Tibial nerve (tissue), 4 donors: Measurements from ENCODE around the gene ELOF1. TPM values are rescaled to one million over a fixed set of nuclear protein-coding genes. Genes with fewer than 3 reads are reported as not detected.
A peak's percentile ranks its signal among the peaks of the same experiment; 100 is the strongest.

ENCODE experiments used
- DNase-seq, 2 donors: peaks; one replicate each; pipeline ENCODE4 v3.0.0-alpha.2; 2019; ENCODE audit warnings: low spot score in 2 of 2
- H3K27ac ChIP-seq, 4 donors: fragments of 200-600 bp; sonication (generic) in 3 of 4; one replicate each; pipeline ENCODE4 v1.5.1; 2017 to 2019; ENCODE audit warnings: mild to moderate bottlenecking in 1 of 4
- H3K27me3 ChIP-seq, 2 donors: fragments of 200-600 bp; sonication (generic) in 1 of 2; one replicate each; pipeline versions ENCODE4 v1.5.1 to v1.6.0; 2017 to 2019
- H3K36me3 ChIP-seq, 3 donors: fragments of 200-600 bp; sonication (generic); one replicate each; pipeline ENCODE4 v1.5.1; 2018 to 2019
- H3K4me1 ChIP-seq, 4 donors: fragments of 200-600 bp; sonication (generic) in 3 of 4; one replicate each; pipeline ENCODE4 v1.5.1; 2017 to 2019
- H3K4me3 ChIP-seq, 4 donors: fragments of 200-600 bp; sonication (generic) in 3 of 4; one replicate each; pipeline ENCODE4 v1.5.1; 2017 to 2019; ENCODE audit warnings: mild to moderate bottlenecking in 1 of 4, moderate library complexity in 1 of 4
- H3K9me3 ChIP-seq, 4 donors: fragments of 200-600 bp; sonication (generic) in 3 of 4; one replicate each; pipeline ENCODE4 v1.5.1; 2017 to 2019
- EP300 ChIP-seq, 2 donors: sonication (generic); formaldehyde crosslinking; IDR thresholded peaks; one replicate each; pipeline ENCODE4 v1.6.1; 2017; ENCODE audit warnings: antibody characterized with exemption in 2 of 2, mild to moderate bottlenecking in 1 of 2
- POLR2A ChIP-seq, 2 donors: fragments of 450-650 bp; IDR thresholded peaks; one replicate each; pipeline ENCODE4 v1.6.1; 2017; ENCODE audit warnings: antibody characterized with exemption in 2 of 2, mild to moderate bottlenecking in 2 of 2, moderate library complexity in 2 of 2
- WGBS, 2 donors: methylation state at CpG; one replicate each; pipeline ENCODE4 v1.1.5; 2018; 5-methylcytosine and 5-hydroxymethylcytosine counted together
- small RNA-seq: library from RNA; depleted of rRNA; stranded (forward); fragments of <200 nt; gene quantifications from one replicate; pipeline ENCODE3, GENCODE V24; 2016
- total RNA-seq, 4 donors: library from RNA; depleted of rRNA; stranded (reverse); fragments of >200 nt; gene quantifications; one replicate each; pipeline ENCODE4 v1.1.0, GENCODE V29; 2016
- TF ChIP-seq, protein P1 (sequence below), 5 experiments: fragments of 200-600 bp in 3 of 5; fragments of 450-650 bp in 2 of 5; sonication (generic) in 3 of 5; IDR thresholded peaks; one replicate each; pipeline ENCODE4 v1.5.1; 2016 to 2019; ENCODE audit warnings: antibody characterized with exemption in 5 of 5, mild to moderate bottlenecking in 3 of 5, moderate library complexity in 2 of 5

Gene ELOF1
- total RNA-seq, 4 donors from 2014 or later: 26.8 to 34.1 (median 28.9) TPM

DNA sequence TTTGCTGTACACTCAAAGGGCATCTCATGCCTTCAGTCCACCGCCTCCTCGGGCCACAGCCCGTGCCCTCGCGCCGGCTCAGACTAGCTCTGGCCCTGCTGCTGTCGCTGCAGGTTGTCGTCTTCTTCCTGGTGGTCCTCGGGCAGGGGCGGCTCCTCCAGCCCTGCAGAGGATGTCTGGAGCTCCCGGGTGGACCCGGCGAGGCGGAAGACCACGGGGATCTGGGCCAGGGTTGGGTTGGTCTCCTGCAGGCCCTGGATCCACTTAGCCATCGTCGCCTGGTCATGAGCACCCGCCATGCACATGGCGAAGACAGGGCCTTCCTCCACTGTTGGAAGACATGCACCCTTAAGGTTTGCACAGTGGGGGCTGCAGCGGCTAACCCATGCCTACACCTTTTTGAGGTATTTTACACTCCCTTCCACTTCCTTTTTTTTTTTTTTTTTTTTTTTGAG is 52.9 kb downstream of the ELOF1 start:
- no peaks in the 10 kb centered on the region for H3K9me3 ChIP-seq
- peaks cover 0 to 34% (median 0%) of the 10 kb centered on the region in 3 donors for H3K36me3 ChIP-seq
- peak overlapping the region; percentile 80 to 97 (median 94) for H3K4me3 ChIP-seq
- H3K4me1 ChIP-seq: peaks cover 0 to 15% (median 7%) of the 10 kb centered on the region in 4 donors
- TF ChIP-seq POLR2A (IDR thresholded peaks at IDR 0.05) (no peak), EP300 (IDR thresholded peaks at IDR 0.05) (peak in 1 of 2 donors; percentile 24)
- 36 to 42% methylated on average over 11 to 16 of the region's 20 CpGs for WGBS, 2 donors
- H3K27me3 ChIP-seq: no peaks in the 10 kb centered on the region
- no peak for DNase-seq
- peak overlapping the region; percentile 94 to 97 (median 96) for H3K27ac ChIP-seq

DNA sequence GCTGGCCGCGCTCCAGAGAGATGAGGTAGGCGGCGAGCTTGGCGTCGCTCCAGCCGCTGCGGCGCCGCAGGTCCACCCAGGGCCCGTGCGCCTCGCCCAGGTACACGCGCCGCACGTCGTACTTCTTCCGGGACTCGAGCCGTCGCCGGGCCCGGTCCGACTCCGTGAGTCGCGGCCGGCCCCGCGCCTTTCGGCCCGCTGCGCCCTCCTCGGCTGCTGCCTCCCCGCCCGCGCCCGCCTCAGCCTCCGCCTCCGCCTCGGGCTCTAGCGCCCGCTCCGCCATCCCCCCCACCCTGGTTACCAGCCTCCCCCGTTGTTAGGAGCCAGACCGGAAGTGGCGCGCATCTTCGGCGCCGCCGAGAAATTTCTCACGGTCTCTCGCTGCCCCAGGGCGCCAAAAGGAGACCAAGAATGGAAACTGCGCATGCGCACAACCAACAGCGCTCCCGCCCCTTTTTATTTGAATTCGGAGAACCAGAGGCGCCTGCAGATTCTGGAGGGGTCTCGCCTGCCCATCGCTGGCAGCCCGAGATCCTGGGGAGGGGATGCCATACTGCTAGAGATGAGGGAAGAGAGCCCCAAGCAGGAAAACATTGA is 53.4 kb downstream of the ELOF1 start, which contains the start of gene ZNF653:
Gene ZNF653 (minus strand): TSS at position 336 of the 597 bp plus-strand sequence. CDS start 53 bp downstream, at position 283.
- Histone ChIP-seq H3K4me1 (peaks cover 0 to 15% (median 7%) of the 10 kb centered on the region in 4 donors), H3K4me3 (peak within 1 kb of the TSS; percentile 80 to 97 (median 94)), H3K36me3 (peaks cover 0 to 34% (median 0%) of the 10 kb centered on the region in 3 donors), H3K9me3 (no peaks in the 10 kb centered on the region), H3K27me3 (no peaks in the 10 kb centered on the region), H3K27ac (peak within 1 kb of the TSS; percentile 94 to 97 (median 96))
- WGBS, 2 donors: 0 to 1% methylated on average over 16 to 33 of the region's 65 CpGs
- peak in 1 of 2 donors; percentile 34 for TF ChIP-seq POLR2A (IDR thresholded peaks at IDR 0.05)
- peak; percentile 74 to 93 for TF ChIP-seq EP300 (IDR thresholded peaks at IDR 0.05)
- TF ChIP-seq, protein P1, sequence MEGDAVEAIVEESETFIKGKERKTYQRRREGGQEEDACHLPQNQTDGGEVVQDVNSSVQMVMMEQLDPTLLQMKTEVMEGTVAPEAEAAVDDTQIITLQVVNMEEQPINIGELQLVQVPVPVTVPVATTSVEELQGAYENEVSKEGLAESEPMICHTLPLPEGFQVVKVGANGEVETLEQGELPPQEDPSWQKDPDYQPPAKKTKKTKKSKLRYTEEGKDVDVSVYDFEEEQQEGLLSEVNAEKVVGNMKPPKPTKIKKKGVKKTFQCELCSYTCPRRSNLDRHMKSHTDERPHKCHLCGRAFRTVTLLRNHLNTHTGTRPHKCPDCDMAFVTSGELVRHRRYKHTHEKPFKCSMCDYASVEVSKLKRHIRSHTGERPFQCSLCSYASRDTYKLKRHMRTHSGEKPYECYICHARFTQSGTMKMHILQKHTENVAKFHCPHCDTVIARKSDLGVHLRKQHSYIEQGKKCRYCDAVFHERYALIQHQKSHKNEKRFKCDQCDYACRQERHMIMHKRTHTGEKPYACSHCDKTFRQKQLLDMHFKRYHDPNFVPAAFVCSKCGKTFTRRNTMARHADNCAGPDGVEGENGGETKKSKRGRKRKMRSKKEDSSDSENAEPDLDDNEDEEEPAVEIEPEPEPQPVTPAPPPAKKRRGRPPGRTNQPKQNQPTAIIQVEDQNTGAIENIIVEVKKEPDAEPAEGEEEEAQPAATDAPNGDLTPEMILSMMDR (IDR thresholded peaks at IDR 0.05): no peak
- DNase-seq: peak; percentile 88 to 91

- TF ChIP-seq POLR2A (IDR thresholded peaks at IDR 0.05): no peak
- TF ChIP-seq, protein P1 (IDR thresholded peaks at IDR 0.05): peak in 2 of 5 experiments; percentile 4 to 6
- peak in 1 of 2 donors; percentile 14 for TF ChIP-seq EP300 (IDR thresholded peaks at IDR 0.05)
- Histone ChIP-seq H3K4me3 (peak overlapping the region; percentile 80 to 97 (median 94)), H3K36me3 (peaks cover 0 to 33% (median 0%) of the 10 kb centered on the region in 3 donors), H3K9me3 (no peaks in the 10 kb centered on the region), H3K27me3 (no peaks in the 10 kb centered on the region), H3K4me1 (peaks cover 0 to 15% (median 7%) of the 10 kb centered on the region in 4 donors), H3K27ac (peak overlapping the region; percentile 94 to 97 (median 96))
- 0 to 7% methylated on average over 3 to 6 of the region's 33 CpGs for WGBS, 2 donors
- DNase-seq: peak; percentile 92 to 93
These were observed 54.0 kb downstream of the ELOF1 start for GRCh38 chr19:11505032-11505503.

GRCh38 chr19:11504502-11505031 is 54.5 kb downstream of the ELOF1 start:
- Histone ChIP-seq H3K27me3 (no peaks in the 10 kb centered on the region), H3K27ac (peak overlapping the region; percentile 94 to 97 (median 96)), H3K4me1 (peaks cover 0 to 15% (median 7%) of the 10 kb centered on the region in 4 donors), H3K36me3 (peaks cover 0 to 32% (median 0%) of the 10 kb centered on the region in 3 donors), H3K9me3 (no peaks in the 10 kb centered on the region), H3K4me3 (peak overlapping the region; percentile 80 to 97 (median 94))
- TF ChIP-seq, protein P1 (IDR thresholded peaks at IDR 0.05): no peak
- no peak for TF ChIP-seq EP300 (IDR thresholded peaks at IDR 0.05)
- no peak for TF ChIP-seq POLR2A (IDR thresholded peaks at IDR 0.05)
- no peak for DNase-seq
- 52% methylated on average over 7 of the region's 7 CpGs for WGBS, 2 donors

Small RNA genes lying within 50 kb of the gene (small RNA-seq; reads per million reads assigned to genes)
- not detected for gene RN7SL833P

Other genes starting within 250 kb of the ELOF1 start
- 10 to 100 TPM; 12.9 to 20.8 (median 17.9) TPM for gene RAB3D, start 219.6 kb downstream of the ELOF1 start, total RNA-seq
- gene TMEM205, start 213.0 kb downstream of the ELOF1 start, total RNA-seq: 100 to 1,000 TPM; 145 to 238 (median 189) TPM
- 10 to 100 TPM; 23.2 to 33.7 (median 30.8) TPM for gene CCDC159, start 212.7 kb downstream of the ELOF1 start, total RNA-seq
- gene PLPPR2, start 203.8 kb downstream of the ELOF1 start, total RNA-seq: 10 to 100 TPM; 20.1 to 82.2 (median 33.8) TPM
- gene SWSAP1, start 184.6 kb downstream of the ELOF1 start, total RNA-seq: 1 to 10 TPM; 2.3 to 5.7 (median 2.8) TPM
- 10 to 100 TPM in 1 of 4 donors, 1 to 10 TPM in 3; 3.5 to 10.0 (median 7.5) TPM for gene EPOR, start 174.9 kb downstream of the ELOF1 start, total RNA-seq
- 10 to 100 TPM in 2 of 4 donors, 1 to 10 TPM in 2; 5.7 to 17.9 (median 11.0) TPM for gene RGL3, start 139.9 kb downstream of the ELOF1 start, total RNA-seq
- 1 to 10 TPM in 1 of 4 donors, under 1 TPM in 1, not detected in 2; 0.42 to 1.3 TPM for gene ODAD3, start 124.1 kb downstream of the ELOF1 start, total RNA-seq
- gene PRKCSH, start 123.6 kb downstream of the ELOF1 start, total RNA-seq: 100 to 1,000 TPM in 1 of 4 donors, 10 to 100 TPM in 3; 94.0 to 101 (median 97.4) TPM
- gene ELAVL3, start 78.2 kb downstream of the ELOF1 start, total RNA-seq: not detected
- gene ZNF653, start 53.4 kb downstream of the ELOF1 start, total RNA-seq: 10 to 100 TPM in 2 of 4 donors, 1 to 10 TPM in 2; 7.2 to 22.9 (median 11.7) TPM
- 10 to 100 TPM; 45.2 to 81.6 (median 58.4) TPM for gene ECSIT, start 30.1 kb downstream of the ELOF1 start, total RNA-seq
- gene CNN1, start 20.4 kb downstream of the ELOF1 start, total RNA-seq: 10 to 100 TPM; 21.3 to 43.3 (median 27.3) TPM
- 10 to 100 TPM in 3 of 4 donors, 1 to 10 TPM in 1; 4.8 to 12.6 (median 10.7) TPM for gene ACP5, start 18.4 kb upstream of the ELOF1 start, total RNA-seq
- 10 to 100 TPM in 3 of 4 donors, 1 to 10 TPM in 1; 9.0 to 30.8 (median 12.2) TPM for gene ZNF627, start 38.3 kb upstream of the ELOF1 start, total RNA-seq
- 10 to 100 TPM in 2 of 4 donors, 1 to 10 TPM in 2; 8.1 to 16.5 (median 10.0) TPM for gene ZNF823, start 179.7 kb upstream of the ELOF1 start, total RNA-seq
- 10 to 100 TPM; 13.8 to 18.1 (median 15.8) TPM for gene ZNF441, start 207.8 kb upstream of the ELOF1 start, total RNA-seq
- gene ZNF491, start 239.3 kb upstream of the ELOF1 start, total RNA-seq: 1 to 10 TPM; 2.1 to 3.9 (median 2.8) TPM